GM19438 (cell line): ENCODE measurements around the gene IGF2BP3.

Experiments
- ATAC-seq: cut with Tn5 transposase; IDR thresholded peaks from one replicate; pipeline ENCODE4 v1.9.1; 2021; ENCODE audit warnings: low read depth; ENCODE audit not compliant: unreplicated experiment

IGF2BP3 gene

DNA sequence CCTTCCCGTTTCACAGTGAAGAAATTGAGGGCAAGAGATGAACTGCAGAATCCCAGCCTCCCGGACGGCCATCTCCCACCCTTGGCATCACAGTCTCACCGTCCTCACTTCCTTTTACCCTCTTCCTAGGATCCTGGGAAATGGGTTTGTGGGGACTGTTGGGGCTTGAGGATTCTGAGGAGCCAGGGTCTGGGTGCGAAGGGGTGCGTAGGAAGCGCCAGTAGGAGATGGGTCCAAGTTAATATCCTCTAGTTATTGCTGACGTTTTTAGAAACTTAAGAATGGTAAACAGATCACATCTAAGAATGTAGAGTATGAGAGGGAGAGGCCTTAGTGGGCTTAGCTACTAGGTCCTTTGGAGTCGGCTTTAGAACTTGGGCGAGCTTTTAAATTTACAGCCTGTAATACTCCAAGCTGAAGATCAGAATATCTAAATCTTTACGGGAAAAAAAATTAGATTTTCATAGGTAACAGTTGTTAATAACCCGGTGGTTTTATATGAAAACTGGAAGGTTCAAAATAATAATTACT is 170.5 kb downstream of the IGF2BP3 start:
- ATAC-seq: peak; percentile 3

DNA sequence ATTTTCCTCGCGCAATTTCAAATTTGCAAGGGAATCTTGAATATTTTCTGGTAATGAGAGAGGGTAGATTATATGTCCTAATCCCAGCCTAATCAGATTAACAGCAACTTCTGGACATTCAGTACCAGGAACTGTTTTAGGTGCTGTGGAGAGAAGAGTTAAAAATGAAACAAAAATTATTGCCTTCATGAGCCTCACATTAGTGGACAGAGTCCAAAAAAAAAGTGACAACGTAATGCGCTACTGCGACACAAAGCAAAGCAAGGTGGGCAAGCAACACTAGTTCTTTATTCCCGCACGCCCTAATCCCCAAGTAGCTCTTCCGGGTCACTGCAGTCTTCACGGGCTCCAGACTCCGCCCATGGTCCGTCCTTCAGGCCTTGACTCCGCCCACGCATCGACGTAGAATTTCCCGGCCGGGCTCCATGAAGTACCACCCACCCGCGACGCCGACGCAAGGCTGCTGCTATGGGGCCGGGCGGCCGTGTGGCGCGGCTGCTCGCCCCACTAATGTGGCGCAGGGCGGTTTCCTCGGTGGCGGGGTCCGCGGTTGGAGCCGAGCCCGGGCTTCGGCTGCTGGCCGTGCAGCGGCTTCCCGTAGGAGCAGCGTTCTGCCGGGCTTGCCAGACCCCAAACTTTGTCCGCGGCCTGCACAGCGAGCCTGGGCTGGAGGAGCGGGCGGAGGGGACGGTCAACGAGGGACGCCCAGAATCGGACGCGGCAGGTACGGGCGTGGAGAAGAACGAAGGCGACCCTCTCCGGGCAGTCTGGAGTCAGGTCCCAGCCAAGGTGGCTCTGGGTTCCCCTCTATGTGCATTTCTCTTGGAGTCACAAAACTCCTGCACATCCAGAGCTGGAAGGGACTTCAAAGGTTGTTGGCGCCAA is 171.2 kb downstream of the IGF2BP3 start, which contains the start of gene MALSU1:
TSS of gene MALSU1 (plus strand) at position 455 of the 885 bp plus-strand sequence. CDS start at position 469, 14 bp downstream.
- peak; percentile 100 for ATAC-seq

DNA sequence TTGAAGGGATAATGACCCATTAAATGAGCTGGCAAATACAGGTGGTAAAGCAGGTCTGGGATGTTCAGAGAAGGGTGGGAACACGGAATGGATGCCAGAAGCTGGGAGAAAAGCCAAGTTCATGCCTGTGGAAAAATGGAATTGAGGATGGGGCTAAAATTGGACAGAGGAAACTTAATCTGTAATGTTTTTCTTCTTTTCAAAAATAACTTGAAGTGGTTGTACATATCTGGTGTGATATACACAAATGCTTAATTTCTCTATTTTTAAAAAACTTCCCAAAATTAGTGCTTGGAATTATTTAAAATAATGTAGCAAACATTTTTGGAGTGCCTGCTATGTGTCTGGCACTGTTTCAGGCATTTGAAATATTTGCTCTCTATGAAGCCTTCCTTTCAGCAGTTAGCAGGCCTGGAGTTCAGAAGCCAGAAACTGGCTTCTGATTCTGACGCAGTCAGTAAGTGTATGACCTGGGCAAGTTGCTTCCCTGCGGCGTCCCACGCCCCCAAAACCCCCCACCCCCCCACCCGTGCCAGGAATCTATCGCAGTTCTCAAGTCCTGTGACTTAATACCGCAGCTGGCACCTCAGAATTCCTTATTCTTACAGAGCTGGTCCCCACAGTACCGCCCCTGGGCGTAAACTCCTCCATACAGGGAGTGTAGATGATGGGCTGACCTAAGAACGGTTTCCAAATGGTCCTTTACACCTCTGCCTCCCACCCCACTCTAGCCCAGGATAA is 172.0 kb downstream of the IGF2BP3 start:
- ATAC-seq: no peak

DNA sequence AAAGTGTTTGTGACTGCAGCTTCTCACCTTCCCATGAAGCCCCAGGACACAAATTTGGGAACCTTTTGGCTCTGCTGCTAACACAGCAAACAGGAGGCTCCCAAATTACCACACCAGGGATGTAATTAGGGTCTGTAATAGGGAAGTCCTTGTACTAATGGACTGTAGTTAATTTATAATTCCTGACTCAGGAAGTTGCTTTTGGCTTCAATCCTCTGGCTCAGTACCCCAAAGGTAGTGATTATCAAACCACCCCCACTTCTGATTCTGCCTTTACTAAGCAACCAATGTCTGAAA is 174.9 kb downstream of the IGF2BP3 start:
- no peak for ATAC-seq

DNA sequence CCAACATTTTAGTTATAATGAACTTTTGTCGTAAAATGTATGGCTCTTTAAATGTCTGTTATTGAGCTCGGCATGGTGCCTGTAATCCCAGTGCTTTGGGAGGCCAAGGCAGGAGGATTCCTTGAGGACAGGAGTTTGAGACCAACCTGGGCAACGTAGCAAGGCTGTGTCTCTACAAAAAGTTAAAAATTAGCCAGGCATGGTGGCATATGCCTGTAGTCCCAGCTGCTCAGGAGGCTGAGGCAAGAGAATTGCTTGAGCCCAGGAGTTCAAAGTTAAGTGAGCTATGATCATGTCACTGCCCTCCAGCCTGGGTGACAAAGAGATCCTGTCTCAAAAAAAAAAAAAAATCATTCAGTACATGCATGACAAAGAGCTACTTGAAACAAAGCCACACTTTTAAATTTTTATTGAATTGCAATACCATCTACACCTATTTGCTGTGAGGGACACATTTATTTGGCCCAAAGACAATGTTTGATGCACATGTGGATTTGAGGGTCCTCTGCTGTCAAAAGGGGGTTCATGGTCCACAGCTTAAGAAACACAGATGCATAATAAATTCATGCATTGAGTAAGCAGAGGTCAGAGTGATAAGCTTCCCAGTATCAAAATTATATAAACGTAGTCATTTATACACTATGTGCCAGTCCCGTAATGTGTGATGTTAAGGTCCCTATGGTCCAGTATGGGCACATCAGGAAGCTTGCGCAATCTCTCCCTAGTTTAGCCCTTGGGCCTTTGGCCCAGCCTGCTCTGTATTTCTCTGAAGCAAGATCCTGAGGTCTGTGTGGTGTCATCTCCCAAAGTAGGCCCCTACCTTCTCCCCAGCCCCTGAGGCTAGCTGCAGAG is 175.5 kb downstream of the IGF2BP3 start:
- ATAC-seq: no peak

DNA sequence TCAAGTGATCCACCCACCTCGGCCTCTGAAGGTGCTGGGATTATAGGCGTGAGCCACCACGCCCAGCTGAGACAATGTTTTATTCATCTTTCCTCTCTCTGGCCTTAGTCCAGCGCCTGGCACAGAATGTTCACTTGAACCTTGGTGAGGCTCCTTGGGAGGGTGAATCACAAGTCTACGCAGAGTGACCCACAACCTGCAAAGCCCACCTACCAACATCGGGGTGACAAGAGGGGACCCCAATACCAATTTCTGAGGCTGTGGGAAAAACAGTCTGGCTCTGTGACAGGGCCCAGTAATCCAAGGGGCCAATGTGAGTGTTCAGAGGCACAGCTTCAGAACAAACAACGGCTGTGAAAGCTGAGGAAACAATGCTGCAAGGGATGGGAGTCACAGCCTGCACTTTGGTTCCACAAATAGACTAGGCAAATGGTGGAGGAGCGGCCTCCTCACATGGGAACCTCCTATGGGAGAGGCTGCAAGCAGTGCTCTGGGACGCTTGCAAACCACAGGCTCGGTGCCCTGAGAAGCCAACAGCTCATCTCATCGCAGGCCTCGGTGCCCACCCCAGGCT is 176.7 kb downstream of the IGF2BP3 start:
- ATAC-seq: no peak

DNA sequence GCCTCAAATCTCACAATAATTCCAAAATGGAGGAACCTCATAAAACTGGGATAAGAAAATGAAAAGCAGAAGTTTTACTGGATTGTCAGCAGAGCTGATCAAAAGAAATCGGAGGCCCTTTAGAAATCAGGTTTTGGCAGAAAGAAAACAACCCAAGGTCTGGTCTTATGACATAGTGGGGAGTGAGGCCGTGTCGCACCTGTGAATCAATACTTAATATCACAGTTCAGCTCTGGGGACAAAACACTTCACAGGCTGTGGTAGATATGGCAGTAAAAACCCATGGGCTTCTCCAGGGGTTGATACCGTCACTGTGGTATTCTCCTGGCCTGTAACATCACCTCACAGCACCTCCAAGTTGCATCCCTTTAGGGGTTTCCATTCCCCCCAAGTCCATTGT is 177.7 kb downstream of the IGF2BP3 start:
- no peak for ATAC-seq

DNA sequence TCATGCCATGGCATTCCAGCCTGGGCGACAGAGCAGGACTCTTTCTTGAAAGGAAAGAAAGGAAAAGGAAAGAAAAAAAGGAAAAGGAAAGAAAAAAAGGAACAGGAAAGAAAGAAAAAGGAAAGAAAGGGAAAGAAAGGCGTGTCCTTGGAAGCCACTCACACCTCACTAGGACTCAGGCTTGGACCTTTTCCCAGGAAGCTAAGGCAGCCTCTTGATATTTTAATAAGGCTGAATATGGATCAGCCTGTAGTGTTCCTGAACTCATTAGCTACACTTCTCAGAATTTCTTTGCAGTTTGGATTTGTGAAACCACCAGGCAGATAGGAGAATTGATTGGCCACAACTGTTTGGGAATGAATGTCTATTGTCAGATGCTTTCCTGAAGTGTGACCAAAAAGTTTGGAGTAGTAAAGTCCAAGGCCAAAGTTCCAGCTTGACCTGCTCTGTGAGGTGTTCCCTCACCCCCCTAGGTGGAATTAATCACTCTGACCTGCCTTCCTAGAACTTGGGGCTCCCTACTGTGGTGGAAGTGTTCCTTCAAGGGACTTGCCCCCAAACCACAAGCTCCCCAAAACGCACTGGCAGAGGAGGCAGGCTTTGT is 178.2 kb downstream of the IGF2BP3 start:
- no peak for ATAC-seq

DNA sequence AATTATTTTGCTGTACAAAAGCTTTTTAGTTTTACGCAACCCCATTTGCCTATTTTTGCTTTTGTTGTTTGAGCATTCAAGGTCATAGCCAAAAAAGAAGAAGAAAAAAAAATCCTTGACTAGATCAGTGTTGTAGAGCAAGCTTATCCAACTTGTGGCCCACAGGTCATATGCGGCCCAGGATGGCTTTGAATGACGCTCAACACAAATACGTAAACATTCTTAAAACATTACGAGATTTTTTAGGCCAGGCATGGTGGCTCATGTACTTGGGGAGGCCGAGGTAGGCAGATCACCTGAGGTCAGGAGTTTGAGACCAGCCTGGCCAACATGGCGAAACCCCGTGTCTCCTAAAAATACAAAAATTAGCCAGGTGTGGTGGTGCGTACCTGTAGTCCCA is 179.3 kb downstream of the IGF2BP3 start:
- no peak for ATAC-seq

DNA sequence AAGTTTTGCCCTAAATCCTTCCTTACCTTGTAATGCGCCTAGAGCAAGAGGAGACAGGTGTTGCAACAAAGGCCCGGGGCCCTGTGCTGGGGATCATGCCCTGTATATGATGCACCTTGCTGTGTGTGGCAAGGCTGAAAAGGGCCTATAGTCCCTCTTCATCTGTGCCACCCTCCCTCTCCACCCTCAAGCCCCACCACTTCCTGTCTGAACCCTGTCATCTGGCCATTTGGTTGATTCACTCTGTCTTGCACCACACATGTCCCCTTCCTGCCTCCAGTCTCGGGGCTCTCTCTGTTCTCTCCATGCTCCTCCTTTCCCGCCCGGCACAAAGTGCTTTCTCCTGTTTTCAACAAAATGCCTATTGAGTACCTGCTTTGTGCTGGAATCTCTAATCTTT is 182.7 kb downstream of the IGF2BP3 start:
- no peak for ATAC-seq

DNA sequence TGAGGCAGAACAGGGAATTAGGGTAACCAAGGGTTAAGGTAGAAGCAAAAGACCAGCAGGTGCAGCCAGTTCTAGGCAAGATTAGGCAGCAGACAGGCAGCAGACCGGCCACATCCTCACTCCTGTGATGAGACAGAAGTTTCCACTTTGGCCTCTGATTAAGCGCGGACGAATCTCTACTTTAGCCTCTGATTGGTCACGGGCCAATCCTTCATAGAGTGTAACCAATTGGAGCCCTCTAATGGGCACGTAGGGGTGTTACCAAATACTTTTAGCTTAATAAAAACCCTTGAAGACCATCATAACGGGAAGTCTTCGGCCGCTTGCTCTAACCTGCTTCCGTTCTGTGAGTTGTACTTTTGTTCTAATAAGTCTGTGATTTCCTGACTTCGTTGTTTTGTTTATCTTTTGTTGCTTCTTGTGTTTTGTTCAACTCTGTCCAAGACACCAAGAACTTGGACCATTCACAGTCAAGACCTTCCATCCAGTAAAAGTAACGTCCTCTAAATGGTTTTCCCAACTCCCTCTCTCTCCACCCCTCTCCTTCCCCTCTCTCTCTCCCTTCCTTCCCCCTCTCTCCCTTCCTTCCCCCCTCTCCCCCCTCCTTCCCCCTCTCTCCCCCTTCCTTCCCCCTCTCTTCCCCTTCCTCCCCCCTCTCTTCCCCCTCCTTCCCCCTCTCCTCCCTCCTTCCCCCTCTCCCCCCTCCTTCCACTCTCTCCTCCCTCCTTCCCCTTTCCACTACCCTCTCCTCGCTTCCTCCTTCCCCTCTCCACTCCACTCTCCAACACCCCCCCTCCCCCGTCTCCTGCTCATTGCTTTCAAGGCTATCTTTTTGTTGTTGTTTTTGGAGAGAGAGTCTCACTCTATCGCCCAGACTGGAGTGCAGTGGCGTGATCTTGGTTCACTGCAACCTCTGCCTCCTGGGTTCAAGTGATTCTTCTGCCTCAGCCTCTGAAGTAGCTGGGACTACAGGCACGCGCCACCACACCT is 184.3 kb downstream of the IGF2BP3 start:
- ATAC-seq: no peak

DNA sequence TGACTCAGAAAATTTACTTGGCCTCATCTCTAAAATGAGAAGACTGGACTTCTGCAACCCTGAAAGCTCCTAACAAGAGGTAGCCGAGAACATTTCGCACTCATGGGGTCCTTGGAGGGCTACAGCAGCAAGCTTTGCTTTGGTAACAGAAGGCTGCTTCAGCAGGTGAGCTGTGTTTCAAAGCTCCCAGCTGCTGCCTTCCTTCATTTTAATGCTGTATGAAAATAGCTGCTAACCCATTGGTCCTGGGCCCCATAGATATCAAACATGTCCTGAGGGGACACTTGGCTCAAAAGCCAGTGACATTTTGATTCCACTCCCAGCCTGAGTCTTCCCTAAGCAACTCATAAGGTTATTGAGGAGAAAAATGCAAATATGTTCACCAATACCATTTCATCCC is 185.4 kb downstream of the IGF2BP3 start:
- ATAC-seq: no peak

DNA sequence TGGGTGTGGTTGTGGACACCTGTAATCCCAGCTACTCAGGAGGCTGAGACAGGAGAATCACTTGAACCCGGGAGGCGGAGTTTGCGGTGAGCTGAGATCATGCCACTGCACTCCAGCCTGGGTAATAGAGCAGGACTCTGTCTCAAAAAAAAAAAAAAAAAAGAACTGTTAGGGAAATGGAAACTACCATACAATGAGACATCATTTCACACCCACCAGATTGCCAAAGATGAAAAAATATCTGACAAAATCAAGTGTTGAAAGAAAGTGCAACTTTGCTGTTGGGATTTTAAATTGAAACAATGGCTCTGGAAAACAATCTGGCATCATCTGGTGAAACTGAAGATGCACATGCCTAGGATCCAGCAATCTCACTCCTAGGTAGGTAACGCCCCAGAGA is 187.2 kb downstream of the IGF2BP3 start:
- ATAC-seq: no peak

DNA sequence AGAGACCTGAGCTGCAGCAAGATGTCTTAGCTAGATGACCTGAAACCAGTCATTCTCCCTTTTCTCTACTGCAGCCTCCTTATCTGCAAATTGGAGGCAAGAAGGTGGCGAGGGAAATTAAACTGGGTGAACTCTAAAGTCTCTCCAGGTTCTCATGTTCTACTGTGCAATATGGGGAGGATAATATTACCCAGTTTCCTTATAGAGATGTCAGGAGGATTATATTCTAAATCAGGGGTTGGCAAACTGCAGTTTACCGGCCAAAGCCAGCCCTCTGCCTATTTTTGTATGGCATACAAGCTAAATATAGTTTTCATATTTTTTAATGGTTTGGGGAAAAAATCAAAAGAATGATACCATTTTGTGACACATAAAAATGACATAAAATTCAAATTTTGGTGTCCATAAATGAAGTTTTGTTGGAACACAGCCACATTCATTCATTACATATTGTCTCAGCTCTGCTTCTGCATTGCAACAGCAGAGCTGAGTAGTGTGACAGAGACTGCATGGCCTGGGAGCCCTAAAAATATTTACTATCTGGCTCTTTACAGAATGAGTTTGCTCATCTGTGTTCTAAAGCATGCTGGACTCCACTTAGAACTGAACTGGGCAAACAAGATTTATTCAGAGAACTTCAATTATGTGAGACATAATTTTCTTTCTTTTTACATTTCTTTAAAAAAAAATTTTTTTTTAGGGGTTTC is 190.3 kb downstream of the IGF2BP3 start:
- no peak for ATAC-seq

DNA sequence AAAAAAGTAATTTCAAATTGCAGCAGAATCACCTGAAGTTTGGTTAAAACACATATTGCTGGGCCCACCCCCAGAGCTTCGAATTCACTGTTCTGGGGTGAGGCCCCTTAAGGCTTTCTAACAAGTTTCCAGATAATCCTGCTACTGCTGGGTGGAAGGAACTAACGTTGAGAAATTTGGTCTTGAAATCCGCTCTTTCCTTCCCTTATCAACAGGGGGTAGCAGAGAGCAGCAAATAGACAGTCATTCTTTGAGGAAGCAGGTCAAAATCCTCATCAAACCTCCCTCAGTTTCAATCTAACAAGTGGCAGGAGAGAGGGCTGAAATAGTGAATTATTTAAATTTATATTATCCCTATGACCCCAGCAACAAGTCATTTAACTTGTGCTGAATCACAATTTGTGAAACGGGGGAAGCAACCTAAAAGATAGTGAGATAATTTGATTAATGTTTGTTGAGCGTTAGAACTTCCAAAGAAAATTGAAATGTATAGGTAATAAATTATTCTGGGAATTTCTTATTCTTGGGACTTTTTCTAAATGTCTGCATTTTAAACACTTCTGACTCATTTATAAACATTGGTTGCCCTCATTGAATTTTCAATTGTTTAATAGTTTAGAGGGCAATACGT is 192.8 kb downstream of the IGF2BP3 start:
- ATAC-seq: no peak

DNA sequence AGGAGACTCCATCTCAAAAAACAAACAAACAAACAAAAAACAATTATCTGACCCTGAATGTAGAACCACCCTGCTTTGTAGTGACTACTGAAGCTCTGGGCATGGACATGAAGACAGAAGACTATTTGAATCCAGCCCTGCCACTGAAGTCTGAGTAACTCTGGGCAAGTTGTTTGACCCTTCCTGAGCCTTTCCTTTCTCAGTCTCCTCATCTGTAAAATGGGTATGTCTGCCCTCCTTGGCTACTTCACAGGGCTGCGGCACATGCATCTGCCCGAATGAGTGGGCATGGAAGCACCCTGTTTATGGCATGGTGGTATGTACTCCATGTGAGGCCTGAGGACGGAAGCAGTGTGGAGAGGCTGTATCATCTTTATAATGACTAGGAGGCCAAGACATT is 193.3 kb downstream of the IGF2BP3 start:
- no peak for ATAC-seq

DNA sequence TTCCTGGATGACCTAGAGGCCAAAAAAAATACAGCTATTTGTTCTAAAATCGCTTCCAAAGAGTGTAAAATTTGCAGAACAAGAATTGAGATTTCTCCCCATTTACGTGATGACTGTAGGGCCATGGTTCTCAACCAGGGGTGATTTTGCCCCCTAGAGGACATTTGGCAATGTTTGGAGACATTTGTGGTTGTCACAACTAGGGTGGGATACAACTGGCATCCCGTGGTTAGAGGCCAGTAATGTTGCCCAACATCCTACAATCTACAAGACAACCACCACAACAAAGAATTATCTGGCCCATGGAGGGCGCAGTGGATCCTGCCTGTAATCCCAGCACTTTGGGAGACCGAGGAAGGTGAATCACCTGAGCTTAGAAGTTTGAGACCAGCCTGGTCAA is 193.9 kb downstream of the IGF2BP3 start:
- no peak for ATAC-seq

DNA sequence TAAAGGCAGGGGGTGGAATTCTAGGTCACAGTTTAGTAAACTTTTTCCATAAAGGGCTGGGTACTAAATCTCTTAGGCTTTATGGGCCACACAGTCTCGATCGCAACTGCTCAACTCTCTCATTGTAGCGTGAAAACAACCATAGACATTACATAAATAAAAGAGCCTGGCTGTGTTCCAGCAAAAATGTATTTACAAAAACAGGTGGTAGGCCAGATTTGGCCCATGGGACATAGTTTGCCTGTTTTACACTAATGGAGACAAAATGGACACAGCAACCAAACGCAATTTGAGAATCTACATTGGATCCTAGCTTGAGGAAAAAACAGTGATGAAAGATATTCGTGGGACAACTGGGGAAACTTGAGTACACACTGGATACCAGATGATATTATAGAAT is 194.4 kb downstream of the IGF2BP3 start:
- no peak for ATAC-seq
